ENCODE results near the gene OR13C4.
"Not testable (repeated sequence)": the region's sequence is repeated elsewhere in the genome, so short reads cannot be mapped to it uniquely, and the experiment has no call there.

The OR13C4 gene

DNA sequence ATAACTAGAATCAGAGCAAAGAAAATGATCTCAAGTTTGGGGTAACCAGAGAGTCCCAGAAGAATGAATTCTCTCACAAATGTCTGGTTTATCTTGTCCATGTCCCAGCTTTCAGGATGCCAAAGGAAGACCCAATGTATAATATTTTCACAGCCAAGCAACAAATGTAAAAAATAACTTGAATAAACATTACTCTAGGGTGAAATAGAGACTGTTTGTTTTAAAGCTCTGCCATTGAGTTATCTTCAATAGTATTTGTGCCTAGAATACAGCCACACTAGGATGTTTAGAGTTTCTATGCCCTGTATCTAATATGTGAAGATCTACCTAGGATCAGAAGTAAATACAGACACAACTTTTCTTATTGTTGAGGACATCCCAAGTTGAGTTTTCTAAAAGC, at the start of gene OR13C4:
TSS of gene OR13C4 (minus strand) at position 101 of the 400 bp plus-strand sequence. CDS start at position 101, 0 bp downstream.
- in situ Hi-C loops (cut with MboI; ENCODE audit: low sequenced_read_pairs) = no loop called here

DNA sequence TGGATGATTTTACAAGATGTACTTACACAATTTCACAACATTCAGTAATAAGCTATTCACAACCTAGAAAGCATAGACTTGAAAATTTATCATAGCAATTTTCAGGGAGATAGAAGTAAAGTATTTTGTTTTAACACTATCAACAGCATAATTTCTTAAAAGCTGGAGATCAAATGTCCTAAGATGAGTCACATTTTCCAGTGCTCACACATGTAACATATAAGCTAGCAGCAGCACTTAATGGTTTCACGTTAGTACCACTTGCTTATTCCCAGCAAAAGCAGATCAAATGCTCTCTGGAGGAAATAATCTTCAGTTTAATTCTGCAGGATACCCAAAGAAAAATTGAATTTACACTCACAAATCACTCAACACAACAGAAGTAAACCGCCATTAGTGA, 48.4 kb upstream of the OR13C4 start:
- in situ Hi-C loops (cut with MboI; ENCODE audit: low sequenced_read_pairs) = no loop called here

DNA sequence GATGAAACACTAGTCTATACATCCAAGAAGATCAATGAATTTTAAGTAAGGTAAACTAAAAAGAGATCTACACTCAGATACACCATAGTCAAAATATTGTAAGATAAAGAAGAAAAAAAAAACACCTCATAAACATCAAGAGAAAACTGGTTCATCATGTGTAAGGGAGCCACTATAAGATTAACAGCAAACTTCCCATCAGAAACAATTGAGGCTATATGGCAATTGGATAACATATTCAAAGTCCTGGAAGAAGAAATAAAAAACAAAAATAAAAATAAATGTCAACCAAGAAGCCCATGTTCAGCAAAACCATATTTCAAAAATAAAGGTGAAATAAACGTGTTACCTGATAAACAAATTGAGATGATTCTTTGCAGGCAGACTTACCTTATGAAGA, 45.6 kb upstream of the OR13C4 start:
- in situ Hi-C loops (cut with MboI; ENCODE audit: low sequenced_read_pairs) = no loop called here

DNA sequence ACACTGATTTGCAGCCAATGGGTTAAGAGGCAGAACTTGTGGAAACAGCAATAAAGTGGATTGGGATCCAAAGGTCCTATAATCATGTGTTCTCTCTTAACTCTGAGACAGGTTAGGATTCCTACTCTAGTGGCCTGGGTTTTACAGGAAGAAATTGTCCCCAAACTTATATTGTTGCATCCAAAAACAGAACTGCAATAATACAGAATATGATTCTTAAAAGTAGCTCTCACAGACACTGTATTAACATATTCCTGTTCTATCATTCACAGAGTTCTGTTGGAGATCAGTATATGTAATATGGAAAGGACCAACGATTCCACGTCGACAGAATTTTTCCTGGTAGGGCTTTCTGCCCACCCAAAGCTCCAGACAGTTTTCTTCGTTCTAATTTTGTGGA, 41.9 kb upstream of the OR13C4 start, which contains the start of gene OR13C8:
TSS of gene OR13C8 (plus strand) at position 301 of the 400 bp plus-strand sequence. CDS start at position 301, 0 bp downstream.
- in situ Hi-C loops (cut with MboI; ENCODE audit: low sequenced_read_pairs) = no loop called here

DNA sequence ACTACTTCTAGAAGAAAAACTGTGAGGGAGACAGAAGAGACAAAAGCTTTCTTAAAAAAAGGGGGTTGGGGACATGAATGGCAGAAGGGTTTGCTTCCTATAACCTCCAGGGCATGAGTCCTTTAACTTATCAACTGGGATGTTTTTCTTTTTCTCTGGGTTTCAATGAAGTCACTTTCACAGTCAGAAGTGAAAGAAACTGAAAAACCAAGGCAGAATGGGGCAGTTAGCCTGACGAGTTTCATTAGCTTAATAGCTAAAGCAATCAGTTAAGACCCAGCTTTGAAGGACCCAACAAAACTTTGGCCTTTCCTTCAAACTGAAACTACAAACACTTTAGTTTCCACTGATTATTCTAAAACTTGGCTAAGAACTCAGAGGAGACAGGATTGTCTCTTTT, 37.3 kb upstream of the OR13C4 start:
- in situ Hi-C loops (cut with MboI; ENCODE audit: low sequenced_read_pairs) = no loop called here

DNA sequence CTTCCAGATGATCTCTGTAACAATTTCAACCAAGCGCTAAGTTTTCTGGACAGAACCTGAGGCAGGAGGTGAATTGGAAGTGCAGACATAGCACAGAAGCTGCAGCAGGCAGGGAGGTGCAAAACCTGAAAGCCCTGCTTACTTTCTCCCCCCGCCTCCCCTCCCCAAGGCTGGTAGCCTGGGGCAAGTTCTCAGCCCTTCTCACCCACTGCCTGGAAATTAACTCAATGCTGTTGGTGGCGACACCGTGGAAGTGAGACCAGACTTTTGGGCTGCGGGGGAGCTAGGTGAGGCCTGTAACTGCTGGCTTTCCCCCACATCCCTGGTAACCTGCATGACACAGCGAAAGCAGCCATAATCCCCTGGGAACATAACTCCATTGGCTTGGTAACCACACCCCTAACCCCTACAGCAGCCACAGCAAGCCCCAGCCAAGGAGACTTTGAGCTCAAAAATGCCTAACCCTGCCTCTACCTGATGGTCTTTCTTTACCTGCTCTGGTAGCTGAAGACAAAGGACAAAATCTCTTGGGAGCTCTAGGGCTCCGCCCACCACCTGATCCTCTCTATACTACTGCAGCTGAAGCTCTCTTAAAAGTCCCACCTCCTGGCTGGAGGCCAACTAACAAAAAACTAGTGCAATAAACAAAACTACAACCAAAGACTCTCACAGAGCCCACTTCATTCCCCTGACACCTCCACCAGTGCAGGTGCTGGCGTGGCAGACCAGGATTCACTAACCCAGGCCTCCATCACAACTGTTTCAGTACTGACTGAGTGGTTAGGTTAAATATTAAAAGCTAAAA, 30.0 kb upstream of the OR13C4 start:
- in situ Hi-C loops (cut with MboI; ENCODE audit: low sequenced_read_pairs) = no loop called here

DNA sequence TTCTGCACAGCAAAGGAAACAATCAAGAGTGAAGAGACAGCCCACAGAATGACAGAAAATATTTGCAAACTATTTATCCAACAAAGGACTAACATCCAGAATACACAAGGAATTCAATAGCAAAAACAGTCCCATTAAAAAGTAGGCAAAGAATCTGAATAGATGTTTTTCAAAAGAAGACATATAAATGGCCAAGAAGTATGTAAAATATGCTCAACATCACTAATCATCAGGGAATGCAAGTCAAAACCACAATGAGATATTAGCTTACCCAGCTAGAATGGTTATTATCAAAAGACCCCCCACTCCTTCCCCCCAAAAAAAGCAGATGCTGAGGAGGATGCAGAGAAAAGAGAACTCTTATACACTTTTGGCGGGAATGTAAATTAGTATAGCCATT, 28.5 kb upstream of the OR13C4 start:
- in situ Hi-C loops (cut with MboI; ENCODE audit: low sequenced_read_pairs) = no loop called here

DNA sequence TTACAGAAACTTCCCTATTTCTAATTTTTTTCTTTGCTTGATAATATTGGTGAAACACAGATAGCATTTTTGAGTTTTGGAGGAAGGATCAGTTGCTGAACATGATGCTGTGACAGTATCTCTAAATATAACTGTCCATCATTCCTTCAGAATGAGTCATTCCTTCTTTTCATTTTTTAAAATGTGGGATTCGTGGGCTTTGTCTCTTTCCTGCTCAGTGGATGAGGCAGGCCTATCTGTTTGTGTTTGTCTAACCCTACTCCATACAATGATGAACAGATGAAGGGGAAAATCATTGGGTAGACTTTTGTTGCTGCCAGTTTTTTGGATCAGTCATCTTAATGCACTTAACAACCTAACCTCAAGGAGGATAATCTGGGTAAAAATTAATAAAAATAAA, 26.3 kb upstream of the OR13C4 start:
- in situ Hi-C loops (cut with MboI; ENCODE audit: low sequenced_read_pairs) = no loop called here

DNA sequence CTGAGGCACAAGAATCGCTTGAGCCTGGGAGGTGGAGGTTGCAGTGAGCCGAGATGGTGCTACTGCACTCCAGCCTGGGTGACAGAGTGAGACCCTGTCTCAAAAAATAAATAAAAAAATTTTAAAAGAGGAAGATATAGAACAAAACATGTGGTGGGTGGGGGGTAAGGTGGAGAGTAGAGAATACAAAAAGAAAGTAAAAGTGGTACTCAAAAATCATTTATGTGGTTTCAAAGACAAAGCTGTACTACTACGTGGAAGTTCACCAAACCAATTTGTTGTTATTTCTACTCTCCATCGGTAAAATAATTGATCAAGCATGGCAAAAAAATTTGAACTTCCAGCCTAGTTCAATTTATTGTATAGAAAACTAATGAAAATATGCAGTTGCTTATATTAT, 17.6 kb upstream of the OR13C4 start:
- in situ Hi-C loops (cut with MboI; ENCODE audit: low sequenced_read_pairs) = no loop called here

DNA sequence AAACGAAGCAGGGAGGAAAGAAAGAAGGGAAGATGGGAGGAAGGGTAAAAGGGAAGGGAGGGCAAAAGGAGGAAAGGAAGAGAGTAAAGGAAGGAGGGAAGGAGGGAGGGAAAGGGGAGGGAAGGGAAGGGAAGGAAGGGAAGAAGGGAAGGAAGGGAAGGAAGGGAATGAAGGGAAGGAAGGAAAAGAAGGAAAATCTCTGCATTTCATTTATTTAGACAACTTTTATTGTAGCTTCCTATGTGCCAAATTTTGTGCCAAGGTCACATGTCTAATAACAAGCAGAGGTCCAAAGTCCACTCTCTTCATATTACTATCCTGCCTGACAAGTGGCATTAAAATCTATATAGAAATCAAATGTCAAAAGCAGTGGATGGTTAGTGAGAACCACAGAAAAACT, 12.3 kb upstream of the OR13C4 start:
- in situ Hi-C loops (cut with MboI; ENCODE audit: low sequenced_read_pairs) = no loop called here

DNA sequence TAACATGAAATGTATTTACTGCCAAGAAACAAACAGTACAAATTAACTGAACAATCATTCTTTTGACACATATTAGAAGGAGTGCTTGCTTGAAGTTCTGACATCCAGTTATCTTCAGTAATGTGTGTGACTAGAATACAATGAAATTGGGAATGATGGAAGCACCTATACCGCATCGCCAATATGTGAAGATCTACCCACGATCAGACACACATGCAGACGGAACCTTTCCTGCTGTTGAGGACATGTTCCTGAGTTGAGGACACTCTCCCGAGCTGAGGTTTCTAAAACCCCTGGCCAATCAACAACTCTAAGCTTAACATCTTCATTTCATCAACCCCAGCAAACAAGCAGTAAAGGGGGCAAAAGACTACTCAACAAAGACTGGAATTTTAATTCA, 9.7 kb upstream of the OR13C4 start, which contains the start of gene OR13C3:
TSS of gene OR13C3 (minus strand) at position 101 of the 400 bp plus-strand sequence. CDS start 133 bp downstream, outside the sequence.
- in situ Hi-C loops (cut with MboI; ENCODE audit: low sequenced_read_pairs) = no loop called here

DNA sequence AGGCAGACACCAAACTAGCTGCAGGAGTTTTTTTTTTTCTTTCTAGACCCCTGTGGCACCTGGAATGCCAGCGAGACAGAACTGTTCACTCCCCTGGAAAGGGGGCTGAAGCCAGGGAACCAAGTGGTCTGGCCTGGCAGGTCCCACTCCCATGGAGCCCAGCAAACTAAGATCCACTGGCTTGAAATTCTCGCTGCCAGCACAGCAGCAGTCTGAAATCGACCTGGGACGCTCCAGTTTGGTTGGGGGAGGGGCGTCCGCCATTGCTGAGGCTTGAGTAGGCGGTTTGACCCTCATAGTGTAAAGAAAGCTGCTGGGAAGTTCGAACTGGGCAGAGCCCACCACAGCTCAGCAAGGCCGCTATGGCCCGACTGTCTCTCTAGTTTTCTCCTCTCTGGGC, 6.8 kb downstream of the OR13C4 start:
- in situ Hi-C loops (cut with MboI; ENCODE audit: low sequenced_read_pairs) = not testable (repeated sequence)

DNA sequence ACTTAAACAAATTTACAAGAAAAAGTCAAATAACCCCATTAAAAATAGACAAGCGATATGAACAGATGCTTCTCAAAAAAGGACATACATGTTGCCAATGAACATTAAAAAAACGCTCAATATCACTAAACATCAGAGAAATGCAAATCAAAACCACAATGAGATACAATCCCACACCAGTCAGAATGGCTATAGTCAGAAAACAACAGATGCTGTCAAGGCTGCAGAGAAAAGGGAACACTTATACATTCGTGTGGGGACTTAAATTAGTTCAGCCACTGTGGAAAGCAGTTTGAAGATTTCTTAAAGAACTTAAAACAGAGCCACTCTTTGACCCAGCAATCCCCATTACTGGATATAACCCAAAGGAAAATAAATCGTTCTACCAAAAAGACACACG, 12.1 kb downstream of the OR13C4 start:
- in situ Hi-C loops (cut with MboI; ENCODE audit: low sequenced_read_pairs) = no loop called here

DNA sequence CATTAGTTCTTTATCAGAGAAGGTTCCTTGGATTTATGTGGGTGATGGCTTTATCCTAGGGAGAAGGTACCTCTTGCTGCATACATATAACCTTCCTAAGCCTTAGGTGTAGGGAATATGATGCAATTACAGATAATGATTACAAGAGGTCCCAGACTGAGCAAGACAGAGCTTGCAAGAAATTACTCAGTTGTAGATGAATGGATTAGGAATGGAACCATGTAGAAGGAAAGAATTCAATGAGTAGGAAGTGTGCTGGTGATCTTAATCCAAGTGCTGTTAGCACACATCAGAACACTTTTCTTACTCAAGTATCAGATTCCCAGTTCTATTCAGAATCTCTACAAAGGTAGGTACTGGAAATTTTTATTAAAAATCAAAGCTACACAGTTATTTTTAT, 20.4 kb downstream of the OR13C4 start:
- in situ Hi-C loops (cut with MboI; ENCODE audit: low sequenced_read_pairs) = no loop called here

DNA sequence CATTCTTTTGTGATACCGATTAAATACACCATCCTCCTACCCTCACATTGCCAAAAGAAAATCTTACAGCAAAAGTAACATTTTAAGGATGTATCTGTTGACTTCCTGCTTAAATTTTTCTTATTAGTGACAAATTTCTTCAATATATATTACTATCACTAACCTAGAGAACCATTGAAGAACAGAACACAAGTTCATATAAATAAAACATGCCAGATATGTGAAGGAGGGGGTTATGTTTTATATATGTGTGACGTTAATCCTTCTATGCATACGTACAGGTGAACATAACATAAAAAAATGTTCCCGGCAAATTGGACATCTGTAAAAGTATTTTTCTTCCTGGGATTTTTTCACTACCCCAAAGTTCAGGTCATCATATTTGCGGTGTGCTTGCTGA, 23.0 kb downstream of the OR13C4 start, which contains the start of gene OR13F1:
TSS of gene OR13F1 (plus strand) at position 301 of the 400 bp plus-strand sequence. CDS start at position 301, 0 bp downstream.
- in situ Hi-C loops (cut with MboI; ENCODE audit: low sequenced_read_pairs) = no loop called here

DNA sequence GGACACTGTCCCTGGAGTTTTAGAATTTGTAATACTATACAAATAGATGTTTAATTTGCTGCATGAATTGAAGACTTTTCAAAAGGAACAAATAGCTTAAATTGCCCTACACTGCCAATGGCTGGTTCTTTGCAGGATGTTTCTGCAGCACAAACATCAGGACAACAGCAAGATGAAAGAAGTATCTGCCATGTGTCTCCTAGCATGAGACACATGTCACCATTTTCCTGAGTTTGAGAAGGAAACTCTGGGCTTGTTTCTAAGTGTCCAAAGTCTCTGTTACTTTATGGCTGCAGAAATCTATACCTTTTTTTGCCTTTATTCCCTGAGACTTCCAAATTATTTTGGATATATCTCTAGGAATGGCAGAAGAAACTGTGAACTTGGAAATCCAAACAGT, 23.6 kb downstream of the OR13C4 start:
- in situ Hi-C loops (cut with MboI; ENCODE audit: low sequenced_read_pairs) = no loop called here

DNA sequence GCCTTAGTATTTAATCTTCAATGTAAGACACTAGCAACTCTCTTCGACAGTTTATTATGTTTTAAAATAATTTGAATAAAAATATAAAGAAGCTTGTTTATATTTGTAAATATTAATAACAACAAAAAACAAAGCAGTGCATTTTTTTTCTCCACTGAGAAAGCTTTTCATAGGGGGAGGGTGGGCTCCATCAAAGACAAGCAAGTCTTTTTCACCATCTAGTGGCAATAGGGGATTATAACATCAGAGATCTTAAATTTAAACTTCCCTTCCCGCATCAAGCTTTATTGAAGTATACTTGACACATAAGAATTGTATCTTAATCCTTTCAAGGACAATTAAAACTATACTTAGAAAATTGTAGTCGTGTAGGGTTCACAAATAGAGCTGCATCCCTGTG, 32.2 kb downstream of the OR13C4 start:
- in situ Hi-C loops (cut with MboI; ENCODE audit: low sequenced_read_pairs) = no loop called here

DNA sequence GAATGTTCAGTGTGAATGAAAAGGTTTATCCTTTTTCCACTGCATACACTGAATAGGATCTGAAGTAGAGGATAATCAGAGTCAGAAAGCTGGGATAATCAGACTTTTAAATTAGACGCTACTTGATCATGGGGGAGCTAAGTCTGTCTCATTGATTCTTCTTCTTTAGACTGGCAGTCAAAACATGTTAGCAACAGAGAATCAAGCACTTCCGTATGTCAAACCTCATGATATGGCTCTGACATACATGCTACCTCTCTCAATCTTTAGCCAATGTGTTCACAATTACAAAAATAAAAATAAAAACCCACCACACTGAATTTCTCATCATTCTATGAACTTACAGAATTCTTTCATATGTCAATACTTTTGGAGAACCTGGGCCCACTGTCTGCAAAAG, 42.0 kb downstream of the OR13C4 start:
- in situ Hi-C loops (cut with MboI; ENCODE audit: low sequenced_read_pairs) = no loop called here

DNA sequence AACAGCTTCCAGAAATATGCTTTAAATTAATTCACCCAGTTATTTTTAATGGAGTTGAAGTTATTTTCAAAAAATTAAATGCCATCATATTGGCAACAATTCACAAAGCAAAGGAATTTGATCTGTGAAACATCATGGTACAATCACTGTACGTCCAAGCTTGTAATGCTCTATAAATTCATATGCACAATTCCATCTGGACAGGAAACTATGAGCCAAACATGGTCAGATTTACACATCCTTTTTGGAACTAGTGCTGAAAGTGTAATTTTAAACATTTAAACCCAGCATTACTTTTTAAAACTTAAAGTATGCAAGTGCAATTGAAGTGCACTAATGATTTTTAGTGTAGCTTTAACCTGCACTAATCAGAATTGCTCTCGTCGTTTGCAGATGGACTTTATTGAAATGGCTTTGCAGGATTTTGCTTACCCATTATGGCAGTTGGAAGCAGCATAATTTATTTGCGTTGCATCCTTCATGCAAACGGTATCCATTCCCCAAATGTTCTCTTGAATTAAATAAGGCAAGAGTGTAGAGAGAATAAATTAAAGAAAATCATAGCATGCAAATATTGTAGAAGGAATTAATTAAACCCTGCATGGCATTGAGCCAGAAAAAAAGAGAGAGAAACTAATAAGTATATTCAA, 44.0 kb downstream of the OR13C4 start:
- in situ Hi-C loops (cut with MboI; ENCODE audit: low sequenced_read_pairs) = no loop called here
